GM18519 (cell line): Measurements from ENCODE around the gene NADK.

Experiments used
- ATAC-seq: cut with Tn5 transposase; IDR thresholded peaks from one replicate; pipeline ENCODE4 v1.9.1; 2021; ENCODE audit warnings: mild to moderate bottlenecking, moderate library complexity; ENCODE audit not compliant: unreplicated experiment, low FRiP score

Gene NADK

GRCh38 chr1:1764876-1765470, 13.3 kb downstream of the NADK start:
- ATAC-seq: no peak

DNA sequence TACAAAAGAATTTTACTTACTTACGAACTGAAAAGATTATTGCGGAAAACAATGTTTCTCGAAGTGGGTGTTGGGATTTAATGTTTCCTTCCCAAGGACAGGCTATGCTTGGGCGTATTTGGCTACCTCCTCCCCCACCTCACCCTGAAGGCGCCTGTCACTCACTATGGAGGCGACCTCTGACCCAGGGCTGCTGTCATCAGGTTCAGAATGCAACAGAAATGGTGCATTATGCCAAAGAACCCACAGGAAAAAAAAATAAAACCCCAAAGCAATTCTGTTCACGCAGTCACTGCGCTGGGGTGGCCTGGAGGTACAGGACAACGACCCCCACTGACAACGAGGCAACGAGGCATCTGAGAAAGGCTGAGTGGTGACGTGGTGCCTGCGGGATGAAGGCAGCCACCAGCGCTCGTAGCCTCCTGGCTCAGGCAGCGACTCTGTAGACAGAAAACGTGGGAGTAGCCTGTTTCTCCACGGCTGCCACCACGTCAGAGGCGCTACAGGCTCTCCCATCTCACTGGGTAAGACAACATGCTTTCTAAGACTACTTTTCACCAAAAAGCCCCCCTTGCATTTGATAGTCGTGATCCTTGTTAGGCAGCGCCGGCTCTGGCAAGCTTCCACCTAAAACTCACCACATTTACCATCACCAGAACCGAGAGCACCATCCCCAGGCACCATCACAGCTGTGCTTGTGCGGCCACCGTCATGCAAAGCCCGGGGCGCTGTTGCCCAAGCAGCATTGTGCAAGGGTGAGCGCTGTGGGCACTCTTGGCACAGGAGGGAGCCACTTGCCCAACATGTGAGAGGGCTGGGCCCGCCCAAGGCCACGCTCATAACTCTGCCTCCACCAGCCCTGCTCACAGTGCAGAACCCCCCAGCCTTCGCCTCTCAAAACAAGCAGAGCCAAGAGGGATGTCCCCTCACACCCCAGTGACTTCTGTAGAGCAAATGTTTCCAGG, 14.3 kb downstream of the NADK start:
- no peak for ATAC-seq

GRCh38 chr1:1761504-1762376, 16.5 kb downstream of the NADK start:
- ATAC-seq: no peak

GRCh38 chr1:1760715-1761114, 17.6 kb downstream of the NADK start:
- ATAC-seq: no peak

- no peak for ATAC-seq
These were observed 18.0 kb downstream of the NADK start for GRCh38 chr1:1760345-1760650.

- ATAC-seq: no peak
These were observed 18.6 kb downstream of the NADK start for GRCh38 chr1:1759456-1760344.

DNA sequence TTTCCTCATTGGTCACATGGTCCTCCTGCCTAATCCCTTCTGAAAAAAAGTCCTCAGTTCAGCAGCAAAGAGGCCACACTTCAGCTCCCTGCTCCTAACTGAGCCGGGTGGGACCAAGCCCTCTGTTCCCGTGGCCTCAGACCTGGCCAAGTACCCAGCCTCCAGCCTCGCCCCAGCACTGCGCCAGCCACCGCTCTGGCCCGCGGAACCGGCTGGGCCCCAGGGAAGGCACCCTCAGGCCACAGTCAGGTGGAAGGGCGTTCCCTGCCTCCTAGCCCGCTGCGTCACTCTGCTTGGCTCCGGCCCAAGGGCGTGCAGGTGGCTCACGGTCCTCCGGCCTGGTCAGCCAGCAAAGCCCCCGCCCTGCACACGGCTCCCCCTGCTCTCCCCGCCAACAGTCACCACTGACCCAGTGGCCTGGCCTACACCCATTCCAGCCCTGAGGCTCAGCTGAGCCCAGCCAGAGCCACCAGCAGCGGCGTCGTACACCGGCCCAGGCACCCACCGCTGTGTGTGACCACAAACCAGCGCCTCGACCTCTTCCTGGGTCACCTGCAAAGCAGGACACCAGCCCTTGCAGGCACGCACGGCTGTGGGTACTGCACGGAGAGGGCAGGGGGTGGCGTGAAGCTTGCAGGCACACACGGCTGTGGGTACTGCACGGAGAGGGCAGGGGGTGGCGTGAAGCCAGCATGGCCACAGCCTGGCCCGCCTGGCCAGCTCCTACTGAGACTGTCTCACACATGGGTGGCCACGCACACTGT, 19.4 kb downstream of the NADK start:
- ATAC-seq: no peak

DNA sequence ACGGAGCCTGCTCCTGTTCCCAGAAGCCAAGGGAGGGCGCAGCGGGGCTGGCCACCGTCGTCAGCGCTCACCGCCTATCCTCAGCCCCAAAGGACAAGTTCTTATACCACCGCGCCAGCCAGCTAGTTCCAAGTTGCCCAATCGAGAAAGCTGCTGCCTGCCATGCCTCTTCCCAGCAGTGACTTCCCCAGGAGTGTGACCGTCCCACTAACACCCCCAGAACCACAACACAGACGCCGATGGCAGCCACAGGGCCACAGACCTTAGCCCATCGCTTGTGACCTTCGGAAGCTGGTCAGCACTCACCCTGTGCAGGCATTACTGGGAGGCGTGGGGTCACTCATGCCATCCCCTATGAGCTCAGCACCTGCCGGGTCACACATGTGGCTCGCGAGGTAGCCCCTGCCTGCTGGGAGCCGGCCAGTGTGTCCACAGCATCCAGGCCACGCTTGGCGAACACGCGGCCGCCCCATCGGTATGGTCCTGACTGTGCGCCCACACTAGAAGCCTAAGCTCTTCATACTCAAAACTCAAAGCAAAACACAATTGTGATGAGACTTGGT, 20.1 kb downstream of the NADK start:
- ATAC-seq: no peak

GRCh38 chr1:1757422-1758058, 20.7 kb downstream of the NADK start:
- no peak for ATAC-seq

DNA sequence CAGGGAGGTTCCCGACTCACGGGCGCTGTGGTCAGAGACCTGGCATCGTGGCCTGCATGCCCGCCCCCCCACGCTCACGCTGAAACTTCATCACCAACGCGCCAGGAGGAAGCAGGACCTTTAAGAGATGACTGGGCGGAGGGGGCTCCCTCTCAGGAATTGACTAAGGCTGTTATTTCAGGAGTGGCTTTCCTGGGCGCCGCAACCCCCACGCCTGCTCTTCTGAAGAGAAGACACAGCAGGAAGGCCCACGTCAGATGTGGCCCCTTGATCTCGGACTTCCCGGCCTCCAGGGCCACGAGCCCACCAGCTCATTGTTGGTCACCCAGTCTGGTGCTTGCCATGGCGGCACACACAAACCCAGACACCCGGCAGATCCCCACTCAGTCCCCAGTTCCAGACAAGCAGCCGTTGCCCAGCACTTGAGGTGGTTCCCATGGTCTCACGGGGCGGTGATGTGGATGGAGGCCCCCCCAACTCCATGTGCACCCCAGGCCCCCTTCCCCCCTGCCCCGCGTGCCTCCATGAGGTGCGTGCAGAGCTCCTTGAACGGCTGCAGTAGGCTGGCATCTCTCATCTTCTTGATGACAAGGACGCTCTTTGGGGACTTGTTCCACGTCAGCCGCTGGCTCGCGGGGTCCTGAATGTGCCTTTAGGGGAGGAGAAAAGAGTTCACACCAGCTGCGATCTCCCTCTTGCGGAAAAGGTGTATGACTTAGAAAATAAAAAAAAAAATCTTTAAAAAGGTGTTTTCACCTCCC, 21.4 kb downstream of the NADK start:
- no peak for ATAC-seq

DNA sequence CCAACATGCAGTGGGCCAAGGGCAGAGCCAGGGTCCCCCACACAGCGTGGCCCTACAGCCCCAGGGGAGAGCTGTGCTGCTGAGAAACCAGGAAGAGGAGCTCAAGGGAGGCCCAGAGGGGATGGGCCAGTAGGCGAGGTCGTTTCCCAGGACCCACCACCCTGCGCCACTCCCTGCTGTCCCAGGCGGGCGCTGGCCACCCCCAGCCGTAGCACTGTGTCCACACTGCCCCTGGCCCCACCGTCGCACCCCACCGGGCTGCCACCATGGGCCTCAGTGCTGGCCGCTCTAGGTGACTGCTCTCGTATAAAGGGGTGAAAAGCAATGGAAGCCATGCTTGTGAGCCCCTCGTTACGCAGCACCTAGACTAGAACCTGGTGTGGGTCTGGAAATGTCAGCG, 22.4 kb downstream of the NADK start:
- ATAC-seq: no peak

- ATAC-seq: no peak
These were observed 22.8 kb downstream of the NADK start for GRCh38 chr1:1755426-1755825.

GRCh38 chr1:1754051-1754815, 24.0 kb downstream of the NADK start:
- no peak for ATAC-seq

DNA sequence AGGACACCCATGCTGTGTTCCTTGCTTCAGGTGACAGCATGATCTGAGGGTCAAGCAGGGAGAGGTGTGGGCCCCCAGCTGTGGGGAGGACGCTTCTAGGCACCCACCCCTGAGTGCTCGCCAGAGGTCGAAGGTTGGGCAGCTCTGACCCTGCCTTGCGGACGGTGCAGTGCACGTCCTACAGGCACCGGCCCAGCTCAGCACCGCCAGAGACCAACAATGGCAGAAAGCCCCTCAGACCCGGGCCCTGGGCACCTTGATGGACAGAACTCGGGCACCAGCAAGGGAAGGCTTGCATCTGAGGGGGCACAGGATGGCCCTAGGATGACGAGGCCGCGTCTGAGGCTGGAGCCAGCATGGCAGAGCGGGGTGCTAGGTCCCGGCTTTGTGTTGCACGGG, 24.7 kb downstream of the NADK start:
- no peak for ATAC-seq

DNA sequence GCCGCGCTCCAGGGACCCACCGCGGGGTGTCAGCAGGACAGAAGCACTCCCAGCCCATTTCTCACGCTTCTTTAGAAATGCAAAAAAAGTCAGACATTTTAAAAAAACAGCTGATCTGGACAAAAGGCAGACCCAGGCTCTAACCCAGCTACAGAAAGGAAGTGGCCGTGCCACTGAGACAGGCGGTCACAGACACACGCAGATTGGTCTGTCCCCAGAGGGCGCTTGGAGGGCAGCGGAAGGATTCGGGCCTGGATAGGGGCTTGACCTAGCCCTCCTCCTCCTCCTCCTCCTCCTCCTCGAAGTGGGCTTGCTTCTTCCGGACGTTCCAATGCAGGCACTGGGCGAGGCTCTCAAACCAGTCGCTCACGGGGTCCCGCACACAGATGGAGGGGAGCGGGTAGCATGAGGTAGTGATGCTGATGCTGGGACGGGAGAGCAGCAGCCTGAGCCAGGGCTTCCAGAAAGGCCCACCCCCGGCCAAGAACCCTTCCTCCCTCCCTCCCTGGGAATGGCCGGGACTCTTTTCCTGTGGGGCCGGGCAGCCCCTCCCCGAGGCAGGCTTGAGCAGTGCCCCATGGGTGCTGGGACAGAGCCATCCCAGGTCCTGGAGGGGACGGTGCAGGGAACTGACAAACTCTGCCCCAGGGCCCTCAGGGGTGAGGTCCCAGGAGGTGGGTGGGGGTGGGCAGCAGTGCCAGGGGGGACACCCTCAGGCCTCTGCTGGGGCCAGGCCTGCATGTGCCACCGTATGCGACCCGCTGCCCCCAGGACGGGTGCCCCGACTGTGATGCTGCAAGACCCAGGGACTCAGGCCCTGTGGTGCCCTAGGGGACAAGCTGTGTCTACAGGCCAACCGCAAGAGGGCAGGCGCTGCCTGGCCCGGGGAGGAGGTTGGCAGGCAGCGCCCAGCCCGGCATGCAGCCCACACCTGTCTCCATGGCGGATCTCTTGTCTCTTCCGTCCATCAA, 25.3 kb downstream of the NADK start:
- ATAC-seq: no peak

- no peak for ATAC-seq
These were observed 26.1 kb downstream of the NADK start for GRCh38 chr1:1752190-1752589.
